ENCODE data around the gene SEC61A2. TPM values are rescaled to one million over a fixed set of nuclear protein-coding genes. Genes with fewer than 3 reads are reported as not detected.
A peak's percentile ranks its signal among the peaks of the same experiment; 100 is the strongest.

SEC61A2 gene
- total and polyA plus RNA-seq, 4 donors, result 3.8 to 8.8 (median 6.2) TPM

DNA sequence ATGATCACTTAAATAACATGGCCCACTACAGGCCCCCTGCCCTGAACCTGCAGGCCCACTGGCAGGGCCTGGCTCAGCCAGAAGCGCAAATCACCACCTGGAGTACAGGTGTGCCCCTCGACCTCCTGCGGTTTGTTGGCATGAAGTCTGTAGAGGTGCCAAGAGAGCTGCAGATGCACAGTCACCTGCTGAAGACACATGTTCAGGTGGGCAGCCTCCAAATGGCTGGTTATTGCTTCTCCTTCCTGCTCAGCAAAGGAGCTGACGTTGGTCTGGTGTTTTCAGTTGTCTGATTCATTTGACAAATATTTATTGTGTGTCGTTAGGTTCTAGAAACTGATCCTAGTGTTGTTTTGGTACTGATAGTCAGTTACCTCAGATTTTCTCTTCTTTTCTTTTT, 31.7 kb upstream of the SEC61A2 start:
- no peak for DNase-seq (ENCODE audit: low spot score)
- peaks cover 26 to 61% (median 59%) of the 10 kb centered on the region in 4 donors for H3K36me3 ChIP-seq (ENCODE audit: control insufficient read depth in 4 of 4, insufficient read depth in 3 of 4, low read depth in 1 of 4, low read length in 3 of 4)
- no peaks in the 10 kb centered on the region for H3K27me3 ChIP-seq (ENCODE audit: control insufficient read depth in 4 of 4, insufficient read depth in 4 of 4, low read length in 3 of 4)
- TF ChIP-seq HNF4G (IDR thresholded peaks at IDR 0.05), result no peak
- TF ChIP-seq, protein P1, sequence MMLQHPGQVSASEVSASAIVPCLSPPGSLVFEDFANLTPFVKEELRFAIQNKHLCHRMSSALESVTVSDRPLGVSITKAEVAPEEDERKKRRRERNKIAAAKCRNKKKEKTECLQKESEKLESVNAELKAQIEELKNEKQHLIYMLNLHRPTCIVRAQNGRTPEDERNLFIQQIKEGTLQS (IDR thresholded peaks at IDR 0.05), result no peak
- WGBS, result 81% methylated on average over 5 of the region's 5 CpGs
- no peaks in the 10 kb centered on the region for H3K9me3 ChIP-seq (ENCODE audit: control insufficient read depth in 4 of 4, low read length in 3 of 4)
- no peak overlapping the region for H3K4me3 ChIP-seq (ENCODE audit: low read depth in 1 of 3, low read length in 3 of 3)
- no peak overlapping the region for H3K9ac ChIP-seq (ENCODE audit: low read depth in 1 of 2, low read length in 2 of 2)
- H3K4me1 ChIP-seq (ENCODE audit: control insufficient read depth in 4 of 4, insufficient read depth in 4 of 4, low read length in 3 of 4), result no peaks in the 10 kb centered on the region
- H3K27ac ChIP-seq (ENCODE audit: low read depth in 1 of 2, low read length in 2 of 2), result no peak overlapping the region

DNA sequence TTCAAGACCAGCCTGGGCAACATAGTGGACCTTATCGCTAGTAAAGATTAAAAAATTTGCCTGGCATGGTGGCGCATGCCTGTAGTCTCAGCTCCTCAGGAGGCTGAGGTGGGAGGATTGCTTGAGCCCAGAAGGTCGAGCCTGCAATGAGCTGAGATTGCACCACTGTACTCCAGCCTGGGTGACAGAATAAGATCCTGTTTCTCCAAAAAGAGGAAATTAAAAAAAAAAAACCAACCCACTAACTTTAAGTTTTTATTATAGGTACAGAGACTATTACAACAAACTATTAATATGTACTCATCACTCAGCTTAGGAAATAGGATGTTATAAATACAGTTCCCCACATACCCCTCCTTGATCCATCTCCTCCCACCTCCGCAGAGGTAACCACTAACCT, 30.5 kb upstream of the SEC61A2 start:
- no peak overlapping the region for H3K4me3 ChIP-seq (ENCODE audit: low read depth in 1 of 3, low read length in 3 of 3)
- TF ChIP-seq HNF4G (IDR thresholded peaks at IDR 0.05) (no peak), GABPA (IDR thresholded peaks at IDR 0.05 in 1 of 2, conservative IDR thresholded peaks at IDR 0.05 in 1 of 2) (no peak), YY1 (IDR thresholded peaks at IDR 0.05) (no peak), NR2F2 (IDR thresholded peaks at IDR 0.05) (no peak), RXRA (IDR thresholded peaks at IDR 0.05) (no peak)
- TF ChIP-seq, protein P2, sequence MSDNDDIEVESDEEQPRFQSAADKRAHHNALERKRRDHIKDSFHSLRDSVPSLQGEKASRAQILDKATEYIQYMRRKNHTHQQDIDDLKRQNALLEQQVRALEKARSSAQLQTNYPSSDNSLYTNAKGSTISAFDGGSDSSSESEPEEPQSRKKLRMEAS (IDR thresholded peaks at IDR 0.05), result no peak
- H3K9ac ChIP-seq (ENCODE audit: low read depth in 1 of 2, low read length in 2 of 2), result no peak overlapping the region
- no peaks in the 10 kb centered on the region for H3K4me1 ChIP-seq (ENCODE audit: control insufficient read depth in 4 of 4, insufficient read depth in 4 of 4, low read length in 3 of 4)
- H3K9me3 ChIP-seq (ENCODE audit: control insufficient read depth in 4 of 4, low read length in 3 of 4), result no peaks in the 10 kb centered on the region
- DNase-seq (ENCODE audit: low spot score), result no peak
- H3K36me3 ChIP-seq (ENCODE audit: control insufficient read depth in 4 of 4, insufficient read depth in 3 of 4, low read depth in 1 of 4, low read length in 3 of 4), result peaks cover 27 to 64% (median 57%) of the 10 kb centered on the region in 4 donors
- WGBS, result 95% methylated on average over 4 of the region's 4 CpGs
- H3K27me3 ChIP-seq (ENCODE audit: control insufficient read depth in 4 of 4, insufficient read depth in 4 of 4, low read length in 3 of 4), result no peaks in the 10 kb centered on the region
- no peak overlapping the region for H3K27ac ChIP-seq (ENCODE audit: low read depth in 1 of 2, low read length in 2 of 2)

DNA sequence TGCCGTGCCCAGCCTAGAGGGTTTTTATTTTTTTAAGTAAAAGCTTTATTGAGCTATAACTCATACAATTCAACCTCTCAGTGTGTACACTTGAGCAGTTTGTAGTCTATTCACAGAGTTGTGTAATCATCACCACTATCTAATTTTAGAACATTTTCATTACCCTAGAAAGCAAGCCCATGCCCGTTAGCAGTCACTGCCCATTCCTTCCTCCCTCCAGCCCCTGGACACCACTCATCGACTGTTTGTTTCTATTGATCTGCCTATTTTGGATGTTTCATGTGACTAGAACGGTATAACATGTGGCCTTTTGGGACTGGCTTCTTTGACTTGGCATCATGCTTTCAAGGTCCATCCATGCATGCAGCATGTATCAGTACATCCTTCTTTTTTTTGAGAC, 25.7 kb upstream of the SEC61A2 start:
- H3K4me3 ChIP-seq (ENCODE audit: low read depth in 1 of 3, low read length in 3 of 3), result no peak overlapping the region
- H3K9ac ChIP-seq (ENCODE audit: low read depth in 1 of 2, low read length in 2 of 2), result no peak overlapping the region
- H3K9me3 ChIP-seq (ENCODE audit: control insufficient read depth in 4 of 4, low read length in 3 of 4), result no peaks in the 10 kb centered on the region
- no peaks in the 10 kb centered on the region for H3K27me3 ChIP-seq (ENCODE audit: control insufficient read depth in 4 of 4, insufficient read depth in 4 of 4, low read length in 3 of 4)
- H3K36me3 ChIP-seq (ENCODE audit: control insufficient read depth in 4 of 4, insufficient read depth in 3 of 4, low read depth in 1 of 4, low read length in 3 of 4), result peaks cover 27 to 75% (median 67%) of the 10 kb centered on the region in 4 donors
- no peak overlapping the region for H3K27ac ChIP-seq (ENCODE audit: low read depth in 1 of 2, low read length in 2 of 2)
- no peaks in the 10 kb centered on the region for H3K4me1 ChIP-seq (ENCODE audit: control insufficient read depth in 4 of 4, insufficient read depth in 4 of 4, low read length in 3 of 4)
- peak in 1 of 2 donors; percentile 8 for TF ChIP-seq HNF4A (conservative IDR thresholded peaks at IDR 0.05)
- no peak for TF ChIP-seq GABPA (IDR thresholded peaks at IDR 0.05 in 1 of 2, conservative IDR thresholded peaks at IDR 0.05 in 1 of 2)
- no peak for DNase-seq (ENCODE audit: low spot score)
- 47% methylated on average over 4 of the region's 4 CpGs for WGBS

DNA sequence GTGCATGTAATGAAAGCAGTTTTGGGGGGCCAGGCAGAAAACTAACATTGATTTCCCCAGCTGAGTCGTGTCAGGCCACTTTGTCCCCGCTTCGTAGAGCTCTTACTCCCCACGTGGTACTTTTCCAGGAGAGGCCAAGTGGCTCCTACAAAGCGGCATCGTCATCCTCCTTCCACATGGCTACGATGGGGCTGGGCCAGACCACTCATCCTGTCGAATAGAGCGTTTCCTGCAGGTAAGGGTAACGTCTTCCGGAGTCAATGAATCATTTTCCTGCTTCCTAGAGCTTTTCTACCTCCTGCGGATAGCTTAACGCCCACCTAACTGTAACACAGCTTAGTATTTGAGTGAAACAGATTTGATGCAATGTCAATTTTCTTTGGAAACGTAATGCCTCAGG, 21.7 kb upstream of the SEC61A2 start:
- Histone ChIP-seq H3K27ac (ENCODE audit: low read depth in 1 of 2, low read length in 2 of 2) (no peak overlapping the region), H3K4me1 (ENCODE audit: control insufficient read depth in 4 of 4, insufficient read depth in 4 of 4, low read length in 3 of 4) (no peaks in the 10 kb centered on the region), H3K9me3 (ENCODE audit: control insufficient read depth in 4 of 4, low read length in 3 of 4) (no peaks in the 10 kb centered on the region), H3K9ac (ENCODE audit: low read depth in 1 of 2, low read length in 2 of 2) (no peak overlapping the region), H3K27me3 (ENCODE audit: control insufficient read depth in 4 of 4, insufficient read depth in 4 of 4, low read length in 3 of 4) (no peaks in the 10 kb centered on the region), H3K4me3 (ENCODE audit: low read depth in 1 of 3, low read length in 3 of 3) (no peak overlapping the region), H3K36me3 (ENCODE audit: control insufficient read depth in 4 of 4, insufficient read depth in 3 of 4, low read depth in 1 of 4, low read length in 3 of 4) (peaks cover 25 to 80% (median 68%) of the 10 kb centered on the region in 4 donors)
- TF ChIP-seq RXRA (IDR thresholded peaks at IDR 0.05), result no peak
- TF ChIP-seq EGR1 (IDR thresholded peaks at IDR 0.05; ENCODE audit: low read depth in 2 of 2), result no peak
- TF ChIP-seq YY1 (IDR thresholded peaks at IDR 0.05), result no peak
- no peak for TF ChIP-seq SP1 (IDR thresholded peaks at IDR 0.05)
- TF ChIP-seq FOXA2 (IDR thresholded peaks at IDR 0.05), result no peak
- no peak for TF ChIP-seq HNF4G (IDR thresholded peaks at IDR 0.05)
- TF ChIP-seq RAD21 (IDR thresholded peaks at IDR 0.05), result no peak
- TF ChIP-seq, protein P2 (IDR thresholded peaks at IDR 0.05), result no peak
- TF ChIP-seq NR2F2 (IDR thresholded peaks at IDR 0.05), result no peak
- TF ChIP-seq HNF4A (conservative IDR thresholded peaks at IDR 0.05), result no peak
- TF ChIP-seq, protein P3, sequence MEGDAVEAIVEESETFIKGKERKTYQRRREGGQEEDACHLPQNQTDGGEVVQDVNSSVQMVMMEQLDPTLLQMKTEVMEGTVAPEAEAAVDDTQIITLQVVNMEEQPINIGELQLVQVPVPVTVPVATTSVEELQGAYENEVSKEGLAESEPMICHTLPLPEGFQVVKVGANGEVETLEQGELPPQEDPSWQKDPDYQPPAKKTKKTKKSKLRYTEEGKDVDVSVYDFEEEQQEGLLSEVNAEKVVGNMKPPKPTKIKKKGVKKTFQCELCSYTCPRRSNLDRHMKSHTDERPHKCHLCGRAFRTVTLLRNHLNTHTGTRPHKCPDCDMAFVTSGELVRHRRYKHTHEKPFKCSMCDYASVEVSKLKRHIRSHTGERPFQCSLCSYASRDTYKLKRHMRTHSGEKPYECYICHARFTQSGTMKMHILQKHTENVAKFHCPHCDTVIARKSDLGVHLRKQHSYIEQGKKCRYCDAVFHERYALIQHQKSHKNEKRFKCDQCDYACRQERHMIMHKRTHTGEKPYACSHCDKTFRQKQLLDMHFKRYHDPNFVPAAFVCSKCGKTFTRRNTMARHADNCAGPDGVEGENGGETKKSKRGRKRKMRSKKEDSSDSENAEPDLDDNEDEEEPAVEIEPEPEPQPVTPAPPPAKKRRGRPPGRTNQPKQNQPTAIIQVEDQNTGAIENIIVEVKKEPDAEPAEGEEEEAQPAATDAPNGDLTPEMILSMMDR (IDR thresholded peaks at IDR 0.05; ENCODE audit: low read depth, low read length, missing input control), result no peak
- no peak for TF ChIP-seq GABPA (IDR thresholded peaks at IDR 0.05 in 1 of 2, conservative IDR thresholded peaks at IDR 0.05 in 1 of 2)
- 89% methylated on average over 14 of the region's 14 CpGs for WGBS
- no peak for DNase-seq (ENCODE audit: low spot score)
